DND-41 (cell line): ENCODE results near the gene DNHD1.

Source experiments
- ATAC-seq: fragments of 200-7000 bp; cut with Tn5 transposase; 3 replicates; pipeline ENCODE4 v1.9.1; 2021; ENCODE audit warnings: low read depth; ENCODE audit not compliant: insufficient read depth
- DNase-seq: peaks from one replicate; pipeline ENCODE4 v3.0.0-alpha.2; 2020
- H2AFZ ChIP-seq: 2 replicates; pipeline ENCODE4 v1.6.0; 2012; ENCODE audit warnings: low read depth, low read length
- H3K27ac ChIP-seq: 2 replicates; pipeline ENCODE4 v1.5.1; 2012; ENCODE audit warnings: low read length, inconsistent platforms
- H3K27me3 ChIP-seq: fragments of 200-600 bp; sonication (generic); 2 replicates; pipeline ENCODE4 v1.6.0; 2012; ENCODE audit warnings: low read length, mild to moderate bottlenecking, inconsistent platforms; ENCODE audit not compliant: insufficient read depth, poor library complexity
- H3K36me3 ChIP-seq: 2 replicates; pipeline ENCODE4 v1.5.1; 2012; ENCODE audit warnings: low read length, inconsistent platforms; ENCODE audit not compliant: insufficient read depth
- H3K4me1 ChIP-seq: 2 replicates; pipeline ENCODE4 v1.5.1; 2012; ENCODE audit warnings: mild to moderate bottlenecking, low read length; ENCODE audit not compliant: insufficient read depth
- H3K4me2 ChIP-seq: 2 replicates; pipeline ENCODE4 v1.6.0; 2012; ENCODE audit warnings: mild to moderate bottlenecking, moderate library complexity, low read length, inconsistent platforms; ENCODE audit not compliant: insufficient read depth
- H3K4me3 ChIP-seq, 2 experiments: fragments of 200-600 bp in 1 of 2; shearing (Covaris generic) in 1 of 2; 2 replicates each; pipeline ENCODE4 v1.5.1; 2012 to 2016; ENCODE audit warnings: inconsistent platforms in 2 of 2, low read length in 2 of 2, mild to moderate bottlenecking in 2 of 2, low read depth in 1 of 2, moderate library complexity in 1 of 2
- H3K79me2 ChIP-seq: 2 replicates; pipeline ENCODE4 v1.6.0; 2012; ENCODE audit warnings: low read length, inconsistent platforms; ENCODE audit not compliant: insufficient read depth
- H3K9ac ChIP-seq: 2 replicates; pipeline ENCODE4 v1.6.0; 2012; ENCODE audit warnings: low read depth, mild to moderate bottlenecking, inconsistent platforms, low read length, moderate library complexity
- H3K9me3 ChIP-seq: 2 replicates; pipeline ENCODE4 v1.5.1; 2012; ENCODE audit warnings: low read length, moderate library complexity, mild to moderate bottlenecking, inconsistent platforms; ENCODE audit not compliant: insufficient read depth, severe bottlenecking
- H4K20me1 ChIP-seq: 2 replicates; pipeline ENCODE4 v1.6.0; 2012; ENCODE audit warnings: low read length; ENCODE audit not compliant: insufficient read depth
- CTCF ChIP-seq: IDR thresholded peaks from 2 replicates; pipeline ENCODE4 v1.5.1; 2012; ENCODE audit warnings: borderline replicate concordance, low read length, moderate library complexity, mild to moderate bottlenecking; ENCODE audit not compliant: poor library complexity, severe bottlenecking; ENCODE audit errors: extremely low read depth
- EZH2 ChIP-seq: IDR thresholded peaks from 3 replicates; pipeline ENCODE4 v1.6.1; 2012; ENCODE audit warnings: borderline replicate concordance, low read depth, mild to moderate bottlenecking, moderate library complexity, low read length, inconsistent platforms; ENCODE audit not compliant: severe bottlenecking

Gene DNHD1

GRCh38 chr11:6546735-6547134 is 49.7 kb downstream of the DNHD1 start:
- DNase-seq = no peak
- H3K4me1 ChIP-seq = no peaks in the 10 kb centered on the region
- H3K9ac ChIP-seq = no peak overlapping the region
- no peaks in the 10 kb centered on the region for H3K9me3 ChIP-seq
- ATAC-seq = no peak
- H3K79me2 ChIP-seq = no peaks in the 10 kb centered on the region
- no peak overlapping the region for H3K27ac ChIP-seq
- TF ChIP-seq EZH2 (no peak), CTCF (no peak)
- 0 out of 2 replicates have a peak, but pooled peaks cover 7% of the 10 kb centered on the region for H3K36me3 ChIP-seq
- no peak overlapping the region for H3K4me3 ChIP-seq
- H2AFZ ChIP-seq = no peak overlapping the region
- H3K4me2 ChIP-seq = no peak overlapping the region
- H4K20me1 ChIP-seq = no peaks in the 10 kb centered on the region
- no peaks in the 10 kb centered on the region for H3K27me3 ChIP-seq

- Histone ChIP-seq H3K9me3 (no peaks in the 10 kb centered on the region), H3K4me2 (no peak overlapping the region), H3K79me2 (no peaks in the 10 kb centered on the region), H3K4me3 (no peak overlapping the region), H3K9ac (no peak overlapping the region), H3K27ac (no peak overlapping the region), H2AFZ (no peak overlapping the region), H3K36me3 (0 out of 2 replicates have a peak, but pooled peaks cover 7% of the 10 kb centered on the region), H4K20me1 (no peaks in the 10 kb centered on the region), H3K27me3 (no peaks in the 10 kb centered on the region), H3K4me1 (no peaks in the 10 kb centered on the region)
- no peak for ATAC-seq
- TF ChIP-seq CTCF = no peak
- no peak for DNase-seq
Observed at GRCh38 chr11:6547177-6547576, 50.1 kb downstream of the DNHD1 start.

- ATAC-seq = no peak
Observed at GRCh38 chr11:6548121-6548520, 51.0 kb downstream of the DNHD1 start.

More at GRCh38 chr11:6548121-6548520, 51.0 kb downstream of the DNHD1 start:
- Histone ChIP-seq H3K9me3 (no peaks in the 10 kb centered on the region), H3K4me1 (no peaks in the 10 kb centered on the region), H3K4me2 (no peak overlapping the region), H3K36me3 (0 out of 2 replicates have a peak, but pooled peaks cover 7% of the 10 kb centered on the region), H3K27ac (no peak overlapping the region), H3K9ac (no peak overlapping the region), H3K27me3 (no peaks in the 10 kb centered on the region), H2AFZ (no peak overlapping the region), H3K79me2 (no peaks in the 10 kb centered on the region), H4K20me1 (no peaks in the 10 kb centered on the region), H3K4me3 (no peak overlapping the region)
- no peak for TF ChIP-seq EZH2
- no peak for TF ChIP-seq CTCF
- no peak for DNase-seq
